PC-3 (cell line): ENCODE results near the gene ESF1.
"Not testable (repeated sequence)": the region's sequence is repeated elsewhere in the genome, so short reads cannot be mapped to it uniquely, and the experiment has no call there.

Experiments used
- CTCF ChIP-seq: fragments of 300-600 bp; sonication (generic); conservative IDR thresholded peaks from 2 replicates; pipeline ENCODE4 v1.5.1; 2017; ENCODE audit warnings: antibody characterized with exemption, low read depth, mild to moderate bottlenecking, low read length
- EZH2 ChIP-seq: fragments of 300-600 bp; sonication (generic); IDR thresholded peaks from one replicate; pipeline ENCODE4 v1.6.1; 2017; ENCODE audit warnings: antibody characterized with exemption, mild to moderate bottlenecking, low read length; ENCODE audit not compliant: unreplicated experiment
- EZH2phosphoT487 ChIP-seq: fragments of 300-600 bp; sonication (generic); IDR thresholded peaks from 2 replicates; pipeline ENCODE4 v1.6.1; 2018; ENCODE audit warnings: mild to moderate bottlenecking, antibody characterized with exemption, low read length, borderline replicate concordance

- not testable (repeated sequence) for TF ChIP-seq EZH2, CTCF, EZH2phosphoT487
Observed at GRCh38 chr20:13738187-13738586, 46.5 kb downstream of the ESF1 start.
